ENCODE measurements around the gene VSIG2.

Gene VSIG2

GRCh38 chr11:124717421-124717785 is 34.7 kb downstream of the VSIG2 start:
- intact Hi-C loops (cut with DNase I; ENCODE audit: low total_unique reads), result no loop called here
- no peak for DNase-seq
- Histone ChIP-seq H3K36me3 (no peaks in the 10 kb centered on the region), H3K4me1 (peaks cover 0 to 23% (median 11%) of the 10 kb centered on the region in 4 donors), H3K27ac (peak overlapping the region; percentile 74 to 81), H3K4me3 (peak overlapping the region; percentile 47 to 62), H3K9me3 (no peaks in the 10 kb centered on the region), H3K27me3 (no peaks in the 10 kb centered on the region)
- TF ChIP-seq, protein P1, sequence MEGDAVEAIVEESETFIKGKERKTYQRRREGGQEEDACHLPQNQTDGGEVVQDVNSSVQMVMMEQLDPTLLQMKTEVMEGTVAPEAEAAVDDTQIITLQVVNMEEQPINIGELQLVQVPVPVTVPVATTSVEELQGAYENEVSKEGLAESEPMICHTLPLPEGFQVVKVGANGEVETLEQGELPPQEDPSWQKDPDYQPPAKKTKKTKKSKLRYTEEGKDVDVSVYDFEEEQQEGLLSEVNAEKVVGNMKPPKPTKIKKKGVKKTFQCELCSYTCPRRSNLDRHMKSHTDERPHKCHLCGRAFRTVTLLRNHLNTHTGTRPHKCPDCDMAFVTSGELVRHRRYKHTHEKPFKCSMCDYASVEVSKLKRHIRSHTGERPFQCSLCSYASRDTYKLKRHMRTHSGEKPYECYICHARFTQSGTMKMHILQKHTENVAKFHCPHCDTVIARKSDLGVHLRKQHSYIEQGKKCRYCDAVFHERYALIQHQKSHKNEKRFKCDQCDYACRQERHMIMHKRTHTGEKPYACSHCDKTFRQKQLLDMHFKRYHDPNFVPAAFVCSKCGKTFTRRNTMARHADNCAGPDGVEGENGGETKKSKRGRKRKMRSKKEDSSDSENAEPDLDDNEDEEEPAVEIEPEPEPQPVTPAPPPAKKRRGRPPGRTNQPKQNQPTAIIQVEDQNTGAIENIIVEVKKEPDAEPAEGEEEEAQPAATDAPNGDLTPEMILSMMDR (IDR thresholded peaks at IDR 0.05), result no peak

DNA sequence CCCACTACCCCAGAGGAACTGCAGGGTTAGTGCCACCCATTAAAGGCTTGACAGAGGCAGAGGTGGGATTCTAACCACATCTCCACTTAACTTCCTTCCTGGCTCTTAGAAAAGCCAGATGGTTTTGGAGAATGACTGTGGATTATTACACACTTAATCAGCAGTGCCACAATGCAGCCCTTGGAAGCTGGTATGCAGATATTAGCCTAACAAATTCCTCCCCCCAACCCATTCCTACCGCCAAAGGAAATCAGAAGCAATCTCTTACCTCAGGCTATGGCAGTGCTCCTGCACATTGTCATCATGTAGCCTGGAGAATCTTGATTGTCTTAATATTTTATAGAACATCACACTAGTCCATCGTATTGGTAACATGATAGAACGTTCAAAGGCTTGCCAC is 35.5 kb downstream of the VSIG2 start:
- Histone ChIP-seq H3K36me3 (no peaks in the 10 kb centered on the region), H3K9me3 (no peaks in the 10 kb centered on the region), H3K27me3 (no peaks in the 10 kb centered on the region), H3K27ac (peak overlapping the region; percentile 74 to 81), H3K4me3 (no peak overlapping the region), H3K4me1 (peaks cover 0 to 17% (median 11%) of the 10 kb centered on the region in 4 donors)
- no peak for DNase-seq
- intact Hi-C loops (cut with DNase I; ENCODE audit: low total_unique reads), result no loop called here
- TF ChIP-seq, protein P1 (IDR thresholded peaks at IDR 0.05), result no peak

GRCh38 chr11:124712392-124712791 is 39.7 kb downstream of the VSIG2 start:
- Histone ChIP-seq H3K9me3 (peaks cover 0 to 4% (median 0%) of the 10 kb centered on the region in 3 donors), H3K4me3 (no peak overlapping the region), H3K27ac (no peak overlapping the region), H3K4me1 (peaks cover 0 to 5% (median 0%) of the 10 kb centered on the region in 4 donors), H3K36me3 (peaks cover 0 to 7% (median 0%) of the 10 kb centered on the region in 3 donors), H3K27me3 (no peaks in the 10 kb centered on the region)
- TF ChIP-seq, protein P1 (IDR thresholded peaks at IDR 0.05), result no peak
- no peak for DNase-seq
- intact Hi-C loops (cut with DNase I; ENCODE audit: low total_unique reads), result no loop called here

GRCh38 chr11:124707829-124708228 is 44.2 kb downstream of the VSIG2 start:
- no peak overlapping the region for H3K27ac ChIP-seq
- DNase-seq, result no peak
- H3K9me3 ChIP-seq, result peaks cover 0 to 4% (median 0%) of the 10 kb centered on the region in 3 donors
- H3K4me3 ChIP-seq, result no peak overlapping the region
- no peaks in the 10 kb centered on the region for H3K27me3 ChIP-seq
- intact Hi-C loops (cut with DNase I; ENCODE audit: low total_unique reads), result no loop called here
- TF ChIP-seq, protein P1 (IDR thresholded peaks at IDR 0.05), result no peak
- peaks cover 0 to 8% (median 0%) of the 10 kb centered on the region in 3 donors for H3K36me3 ChIP-seq
- H3K4me1 ChIP-seq, result no peaks in the 10 kb centered on the region

DNA sequence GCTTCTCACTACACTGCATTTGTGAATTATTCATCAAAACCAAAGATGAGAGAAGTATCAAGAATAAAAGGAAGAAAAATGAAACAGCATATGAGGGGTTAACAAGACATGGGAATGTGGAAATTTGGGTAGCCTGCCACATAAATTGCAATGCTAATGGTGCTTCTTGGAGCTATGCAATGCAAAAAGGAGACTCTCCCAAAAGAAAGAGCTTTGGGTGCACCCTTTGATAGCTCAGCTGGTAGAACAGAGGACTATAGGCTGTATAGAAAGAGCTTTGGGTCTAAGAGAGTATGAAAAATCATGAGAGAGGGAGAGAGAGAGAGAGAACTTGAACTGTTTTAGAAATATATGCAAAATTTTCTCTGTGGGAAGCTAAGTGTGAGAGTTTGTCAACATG is 52.0 kb downstream of the VSIG2 start:
- intact Hi-C loops (cut with DNase I; ENCODE audit: low total_unique reads), result no loop called here
- peaks cover 0 to 5% (median 0%) of the 10 kb centered on the region in 3 donors for H3K9me3 ChIP-seq
- no peaks in the 10 kb centered on the region for H3K4me1 ChIP-seq
- TF ChIP-seq, protein P1 (IDR thresholded peaks at IDR 0.05), result no peak
- no peak overlapping the region for H3K27ac ChIP-seq
- H3K4me3 ChIP-seq, result no peak overlapping the region
- H3K36me3 ChIP-seq, result peaks cover 0 to 5% (median 0%) of the 10 kb centered on the region in 3 donors
- H3K27me3 ChIP-seq, result no peaks in the 10 kb centered on the region
- no peak for DNase-seq

DNA sequence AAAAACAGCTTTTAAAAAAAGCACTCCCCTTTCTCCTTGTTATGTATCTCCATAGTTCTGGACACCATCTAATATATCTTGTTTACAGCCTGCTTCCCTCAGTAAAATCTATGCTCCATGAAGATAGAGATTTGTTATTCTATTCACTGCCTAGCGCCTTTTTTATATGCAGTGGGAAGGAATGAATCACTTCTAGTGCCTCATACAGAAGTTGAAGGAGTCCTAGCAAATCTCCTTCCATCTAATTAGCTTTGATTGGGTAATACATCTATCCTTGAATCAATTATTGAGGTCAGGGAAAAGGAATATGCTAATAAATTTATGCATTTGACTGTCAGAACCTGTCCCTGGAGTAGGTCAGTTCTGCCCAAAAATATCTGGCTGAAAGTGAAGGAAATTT is 52.5 kb downstream of the VSIG2 start:
- TF ChIP-seq, protein P1 (IDR thresholded peaks at IDR 0.05), result no peak

More for the DNA sequence above, 52.5 kb downstream of the VSIG2 start:
- intact Hi-C loops (cut with DNase I; ENCODE audit: low total_unique reads), result no loop called here
- no peak overlapping the region for H3K27ac ChIP-seq
- H3K27me3 ChIP-seq, result no peaks in the 10 kb centered on the region
- no peak overlapping the region for H3K4me3 ChIP-seq
- no peak for DNase-seq
- H3K36me3 ChIP-seq, result peaks cover 0 to 5% (median 0%) of the 10 kb centered on the region in 3 donors
- H3K9me3 ChIP-seq, result peaks cover 0 to 5% (median 0%) of the 10 kb centered on the region in 3 donors
- no peaks in the 10 kb centered on the region for H3K4me1 ChIP-seq

Measured in tibial artery (tissue), 4 donors.